IMR-90 (cell line): Measurements from ENCODE around the gene PSMG4. TPM values are rescaled to one million over a fixed set of nuclear protein-coding genes. Genes with fewer than 3 reads are reported as not detected.

ENCODE experiments used
- ATAC-seq: fragments of 200-7000 bp; cut with Tn5 transposase; 2 replicates; pipeline ENCODE4 v1.9.1; 2020; ENCODE audit warnings: low read depth, mild to moderate bottlenecking, moderate library complexity
- BruUV-seq: library from RNA; stranded (reverse); fragments of 400-500 nt; replicated peaks from 2 replicates; lab custom pipeline; 2021; lab: Mats Ljungman, UMichigan
- CTCF ChIA-PET: fragments of 300-600 bp; formaldehyde crosslinking; extraction: SDS; loops from one replicate; lab custom pipeline; 2021; ENCODE audit warnings: antibody characterized with exemption; lab: Yijun Ruan, JAX
- POLR2A ChIA-PET: fragments of 300-600 bp; sonication (Branson Sonifier 250); formaldehyde crosslinking; loops from one replicate; lab custom pipeline; 2022; ENCODE audit warnings: antibody characterized with exemption; ENCODE audit not compliant: unreplicated experiment; lab: Charles Lee
- DNase-seq: peaks from one replicate; pipeline ENCODE4 v3.0.0; 2013
- H2AFZ ChIP-seq: replicated peaks from 2 replicates; pipeline ENCODE3; 2013; ENCODE audit warnings: low read length, mild to moderate bottlenecking; ENCODE audit not compliant: poor library complexity
- H2AK5ac ChIP-seq: 2 replicates; pipeline ENCODE4 v1.6.1; 2013; ENCODE audit warnings: low read depth, low read length, inconsistent platforms
- H2AK9ac ChIP-seq: replicated peaks from 2 replicates; pipeline ENCODE3; 2013; ENCODE audit warnings: mild to moderate bottlenecking, low read depth, low read length, moderate library complexity; ENCODE audit not compliant: poor library complexity
- H2BK120ac ChIP-seq: 2 replicates; pipeline ENCODE4 v1.6.1; 2013; ENCODE audit warnings: low read depth, low read length, inconsistent platforms
- H2BK15ac ChIP-seq: 3 replicates; pipeline ENCODE4 v1.6.1; 2013; ENCODE audit warnings: low read depth, low read length, inconsistent platforms
- H2BK20ac ChIP-seq: 2 replicates; pipeline ENCODE4 v1.6.1; 2013; ENCODE audit warnings: low read depth, mild to moderate bottlenecking, inconsistent platforms, low read length, moderate library complexity
- H2BK5ac ChIP-seq: 2 replicates; pipeline ENCODE4 v1.6.1; 2013; ENCODE audit warnings: mild to moderate bottlenecking, low read depth, low read length, inconsistent platforms; ENCODE audit not compliant: poor library complexity, severe bottlenecking
- H3K14ac ChIP-seq: replicated peaks from 2 replicates; pipeline ENCODE4 v1.6.1; 2013; ENCODE audit warnings: low read depth, low read length, inconsistent platforms
- H3K18ac ChIP-seq: 2 replicates; pipeline ENCODE4 v1.6.1; 2013; ENCODE audit warnings: low read depth, low read length, control low read depth
- H3K23ac ChIP-seq: 2 replicates; pipeline ENCODE4 v1.6.1; 2013; ENCODE audit warnings: low read depth, low read length, inconsistent platforms
- H3K27ac ChIP-seq: 2 replicates; pipeline ENCODE4 v1.5.1; 2013; ENCODE audit warnings: mild to moderate bottlenecking, control low read depth, low read length; ENCODE audit not compliant: insufficient read depth
- H3K27me3 ChIP-seq: 2 replicates; pipeline ENCODE4 v1.6.1; 2013; ENCODE audit warnings: low read length; ENCODE audit not compliant: control insufficient read depth, insufficient read depth
- H3K36me3 ChIP-seq: 2 replicates; pipeline ENCODE4 v1.6.1; 2013; ENCODE audit warnings: low read length, mixed read lengths; ENCODE audit not compliant: control insufficient read depth, insufficient read depth
- H3K4ac ChIP-seq: 2 replicates; pipeline ENCODE4 v1.6.1; 2013; ENCODE audit warnings: low read depth, low read length, inconsistent platforms
- H3K4me1 ChIP-seq: 2 replicates; pipeline ENCODE4 v1.6.1; 2013; ENCODE audit warnings: low read length, mixed read lengths; ENCODE audit not compliant: control insufficient read depth, insufficient read depth
- H3K4me2 ChIP-seq: 2 replicates; pipeline ENCODE4 v1.6.1; 2013; ENCODE audit warnings: low read depth, mild to moderate bottlenecking, control low read depth, low read length, moderate library complexity
- H3K4me3 ChIP-seq: 2 replicates; pipeline ENCODE4 v1.5.1; 2013; ENCODE audit warnings: low read depth, mild to moderate bottlenecking, control low read depth, low read length, moderate library complexity; ENCODE audit not compliant: insufficient read depth
- H3K56ac ChIP-seq: 2 replicates; pipeline ENCODE4 v1.6.1; 2013; ENCODE audit warnings: low read length, inconsistent platforms; ENCODE audit not compliant: insufficient read depth; ENCODE audit errors: extremely low read depth
- H3K79me1 ChIP-seq, 2 experiments: 2 replicates each; pipeline ENCODE4 v1.6.1; 2013; ENCODE audit warnings: low read length in 2 of 2, inconsistent platforms in 1 of 2, low read depth in 1 of 2
- H3K9ac ChIP-seq: 2 replicates; pipeline ENCODE4 v1.6.1; 2013; ENCODE audit warnings: low read depth, low read length, control low read depth
- H3K9me1 ChIP-seq: 2 replicates; pipeline ENCODE4 v1.6.1; 2013; ENCODE audit warnings: low read length, inconsistent platforms; ENCODE audit not compliant: insufficient read depth
- H3K9me3 ChIP-seq: 2 replicates; pipeline ENCODE4 v1.6.1; 2013; ENCODE audit warnings: low read length; ENCODE audit not compliant: control insufficient read depth, insufficient read depth
- H4K20me1 ChIP-seq: 2 replicates; pipeline ENCODE4 v1.6.1; 2013; ENCODE audit warnings: low read length, inconsistent platforms; ENCODE audit not compliant: insufficient read depth
- H4K5ac ChIP-seq: 2 replicates; pipeline ENCODE4 v1.6.1; 2013; ENCODE audit warnings: mild to moderate bottlenecking, low read depth, low read length, control low read depth
- H4K8ac ChIP-seq, 2 experiments: 2 replicates each; pipeline ENCODE4 v1.6.1; 2013; ENCODE audit warnings: low read depth in 2 of 2, low read length in 2 of 2, control low read depth in 1 of 2, inconsistent platforms in 1 of 2
- H4K91ac ChIP-seq: 2 replicates; pipeline ENCODE4 v1.6.1; 2013; ENCODE audit warnings: low read depth, low read length, inconsistent platforms; ENCODE audit not compliant: insufficient read depth
- MAZ ChIP-seq: IDR thresholded peaks from 2 replicates; pipeline ENCODE4 v1.6.1; 2012; ENCODE audit warnings: low read depth, mild to moderate bottlenecking, low read length, improper control_type of control experiment, moderate library complexity, borderline replicate concordance
- MXI1 ChIP-seq: IDR thresholded peaks from 2 replicates; pipeline ENCODE4 v1.6.1; 2012; ENCODE audit warnings: low read depth, mild to moderate bottlenecking, low read length, moderate library complexity, borderline replicate concordance
- NFE2L2 ChIP-seq: fragments of 150-350 bp; IDR thresholded peaks from 2 replicates; pipeline ENCODE4 v1.6.1; 2016; ENCODE audit warnings: low read depth, mild to moderate bottlenecking, low read length
- RAD21 ChIP-seq: IDR thresholded peaks from 2 replicates; pipeline ENCODE4 v1.6.1; 2012; ENCODE audit warnings: low read length, improper control_type of control experiment
- RCOR1 ChIP-seq: IDR thresholded peaks from 2 replicates; pipeline ENCODE4 v1.6.1; 2012; ENCODE audit warnings: mild to moderate bottlenecking, low read length, improper control_type of control experiment; ENCODE audit not compliant: insufficient replicate concordance
- RFX5 ChIP-seq: IDR thresholded peaks from 2 replicates; pipeline ENCODE4 v1.8.0; 2012; ENCODE audit warnings: low read depth, mild to moderate bottlenecking, low read length, moderate library complexity
- WGBS, 2 experiments: methylation state at CpG; one replicate each; pipeline versions ENCODE4 v1.1.5 to v1.1.7; 2013; ENCODE audit warnings: missing lambda C conversion rate in 2 of 2; ENCODE audit not compliant: insufficient read length in 1 of 2; ENCODE audit errors: extremely low coverage in 2 of 2; 5-methylcytosine and 5-hydroxymethylcytosine counted together
- dilution Hi-C: fragments of 300-500 bp; cut with HindIII; formaldehyde crosslinking; loops from one replicate; pipeline ENCODE4 v1.14.3; 2018; ENCODE audit warnings: low sequenced_read_pairs; ENCODE audit not compliant: unreplicated experiment
- in situ Hi-C: fragments of 300-500 bp; cut with MboI; formaldehyde crosslinking; loops from 3 replicates; pipeline ENCODE4 v1.14.3; 2019; ENCODE audit warnings: low sequenced_read_pairs, inconsistent platforms, mixed read lengths
- intact Hi-C: fragments of 100-400 bp; cut with micrococcal nuclease; formaldehyde crosslinking; loops from 2 replicates; pipeline ENCODE4 v1.10.0; 2022
- polyA plus RNA-seq, 3 experiments: library from polyadenylated mRNA; depleted of rRNA; stranded (reverse); fragments of >200 nt; gene quantifications; 2 replicates each; pipeline ENCODE4 v1.2.3, GENCODE V29; 2012; ENCODE audit warnings: low replicate concordance in 1 of 3
- total RNA-seq: library from RNA; depleted of rRNA; stranded (reverse); fragments of >200 nt; gene quantifications from 2 replicates; pipeline ENCODE4 v1.2.3, GENCODE V29; 2012
- TF ChIP-seq, protein P1 (sequence below): fragments of 150-350 bp; IDR thresholded peaks from 2 replicates; pipeline ENCODE4 v1.6.1; 2017; ENCODE audit warnings: mild to moderate bottlenecking, antibody characterized with exemption, low read length, low read depth

PSMG4 gene
- total and polyA plus RNA-seq, 2 of the 4 experiments (the other 2 are of a cell fraction) = 5.6 to 13.4 TPM

DNA sequence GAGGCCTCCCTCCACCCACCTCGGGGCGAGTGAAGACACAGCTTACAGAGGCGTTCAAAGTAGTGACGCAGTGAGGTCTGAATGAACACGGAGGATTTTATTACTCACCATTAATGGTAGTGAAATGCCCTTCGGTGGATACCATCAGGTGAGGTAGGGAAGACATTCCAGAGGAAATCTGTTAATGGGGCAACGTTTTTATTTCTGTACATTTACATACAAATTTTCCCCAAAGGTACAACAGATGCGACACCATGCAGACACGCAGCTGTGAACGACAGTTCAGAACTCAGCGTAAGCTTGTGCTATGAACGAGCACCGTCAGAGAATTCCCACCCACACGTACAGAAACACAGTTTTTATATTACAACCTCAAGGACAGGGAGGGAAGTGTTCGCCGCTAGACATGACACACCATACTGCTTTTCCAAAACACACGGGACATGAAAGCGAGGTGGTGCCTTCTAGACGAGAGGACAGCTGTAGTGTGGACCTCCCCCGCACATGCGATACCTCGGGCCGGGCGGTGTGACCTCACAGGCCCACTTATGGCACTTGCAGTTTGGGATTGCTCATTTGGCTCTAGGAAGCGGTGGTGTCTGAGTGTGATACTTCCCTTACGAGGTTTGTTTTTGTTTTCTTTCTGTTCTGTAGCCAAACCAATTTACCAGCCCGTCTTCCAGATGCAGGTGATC lies 10.7 kb downstream of the PSMG4 start:
- H3K9ac ChIP-seq = no peak overlapping the region
- peaks cover 3% of the 10 kb centered on the region for H4K20me1 ChIP-seq
- H3K79me1 ChIP-seq = peaks cover 24 to 44% of the 10 kb centered on the region in 2 experiments
- H2BK120ac ChIP-seq = no peak overlapping the region
- intact Hi-C loops = no loop called here
- H2BK20ac ChIP-seq = no peak overlapping the region
- no peak overlapping the region for H2AK9ac ChIP-seq
- TF ChIP-seq MXI1 (no peak), RCOR1 (no peak), MAZ (no peak), RAD21 (no peak), NFE2L2 (no peak), RFX5 (no peak)
- TF ChIP-seq, protein P1, sequence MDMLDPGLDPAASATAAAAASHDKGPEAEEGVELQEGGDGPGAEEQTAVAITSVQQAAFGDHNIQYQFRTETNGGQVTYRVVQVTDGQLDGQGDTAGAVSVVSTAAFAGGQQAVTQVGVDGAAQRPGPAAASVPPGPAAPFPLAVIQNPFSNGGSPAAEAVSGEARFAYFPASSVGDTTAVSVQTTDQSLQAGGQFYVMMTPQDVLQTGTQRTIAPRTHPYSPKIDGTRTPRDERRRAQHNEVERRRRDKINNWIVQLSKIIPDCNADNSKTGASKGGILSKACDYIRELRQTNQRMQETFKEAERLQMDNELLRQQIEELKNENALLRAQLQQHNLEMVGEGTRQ = no peak
- H3K14ac ChIP-seq = no peak overlapping the region
- no peak overlapping the region for H4K5ac ChIP-seq
- H2BK15ac ChIP-seq = no peak overlapping the region
- dilution Hi-C loops = no loop called here
- no peak for DNase-seq
- H3K4me2 ChIP-seq = no peak overlapping the region
- ChIA-PET CTCF (no interaction called here), POLR2A (no interaction called here)
- H2AFZ ChIP-seq = no peak overlapping the region
- H3K23ac ChIP-seq = no peak overlapping the region
- peaks cover 2% of the 10 kb centered on the region; the same call in 1 of the 2 replicates for H3K9me1 ChIP-seq
- ATAC-seq = no peak
- 87% methylated on average over 6 of the region's 27 CpGs; no CpG with 5 or more reads in 1 of the 2 experiments for WGBS, 2 experiments
- H3K27ac ChIP-seq = no peak overlapping the region
- H3K36me3 ChIP-seq = peaks cover 31% of the 10 kb centered on the region
- in situ Hi-C loops = no loop called here
- no peaks in the 10 kb centered on the region for H3K27me3 ChIP-seq
- H3K4me3 ChIP-seq = no peak overlapping the region
- no peak overlapping the region for H3K56ac ChIP-seq
- BruUV-seq = no TSS peak
- H3K9me3 ChIP-seq = no peaks in the 10 kb centered on the region
- H4K8ac ChIP-seq = no peak overlapping the region
- H3K18ac ChIP-seq = no peak overlapping the region
- H2AK5ac ChIP-seq = no peak overlapping the region
- no peak overlapping the region for H2BK5ac ChIP-seq
- peaks cover 8% of the 10 kb centered on the region; the same call in 1 of the 2 replicates for H3K4me1 ChIP-seq
- H3K4ac ChIP-seq = no peak overlapping the region
- H4K91ac ChIP-seq = no peak overlapping the region
